Endothelial cell (in vitro differentiated cells): ENCODE data around the gene NLRP9. TPM values are rescaled to one million over a fixed set of nuclear protein-coding genes. Genes with fewer than 3 reads are reported as not detected.
"Not testable (repeated sequence)": the region's sequence is repeated elsewhere in the genome, so short reads cannot be mapped to it uniquely, and the experiment has no call there.

Experiments used
- DNase-seq: peaks from one replicate; pipeline ENCODE4 v3.0.0; 2021; ENCODE audit warnings: low spot score
- H3K27ac Mint-ChIP-seq: one replicate; pipeline ENCODE4 v1.8.0; 2021; ENCODE audit warnings: mixed read lengths, inconsistent platforms; ENCODE audit not compliant: unreplicated experiment
- H3K27me3 Mint-ChIP-seq: one replicate; pipeline ENCODE4 v1.8.0; 2021; ENCODE audit warnings: mild to moderate bottlenecking, moderate library complexity, mixed read lengths, inconsistent platforms; ENCODE audit not compliant: unreplicated experiment
- H3K36me3 Mint-ChIP-seq: one replicate; pipeline ENCODE4 v1.8.0; 2021; ENCODE audit warnings: mild to moderate bottlenecking, low read depth, mixed read lengths, inconsistent platforms; ENCODE audit not compliant: unreplicated experiment
- H3K4me1 Mint-ChIP-seq: one replicate; pipeline ENCODE4 v1.8.0; 2021; ENCODE audit warnings: mild to moderate bottlenecking, mixed read lengths, inconsistent platforms; ENCODE audit not compliant: unreplicated experiment
- H3K4me3 Mint-ChIP-seq: one replicate; pipeline ENCODE4 v1.8.0; 2021; ENCODE audit warnings: mild to moderate bottlenecking, mixed read lengths, inconsistent platforms; ENCODE audit not compliant: unreplicated experiment
- H3K9me3 Mint-ChIP-seq: one replicate; pipeline ENCODE4 v1.8.0; 2021; ENCODE audit warnings: mixed read lengths, inconsistent platforms; ENCODE audit not compliant: unreplicated experiment
- long read RNA-seq: library from polyadenylated mRNA; unstranded; transcript quantifications from one replicate; pipeline ENCODE4 v2.0.0, GENCODE V29; 2020; ENCODE audit not compliant: unreplicated experiment
- total RNA-seq: library from RNA; stranded (reverse); fragmentation: NEBNext Ultra II Directional; extraction: Animal tissue kit (Norgen Biotek cat#: 25700); gene quantifications from one replicate; pipeline ENCODE4 v1.2.1, GENCODE V29; 2021; ENCODE audit not compliant: unreplicated experiment
- TF ChIP-seq, protein P1 (sequence below): fragments of 200-600 bp; sonication (generic); IDR thresholded peaks from one replicate; pipeline ENCODE4 v1.5.0; 2021; ENCODE audit warnings: antibody characterized with exemption; ENCODE audit not compliant: unreplicated experiment

Gene NLRP9
- not detected for total RNA-seq
- long read RNA-seq: 0 reads

GRCh38 chr19:55738302-55738701 is at the start of gene NLRP9:
Gene NLRP9, minus strand, starts transcription at chr19:55738402. Its CDS starts 28 bp downstream, at chr19:55738374.
- H3K9me3 Mint-ChIP-seq: peaks cover 21% of the 10 kb centered on the region
- H3K27me3 Mint-ChIP-seq: no peaks in the 10 kb centered on the region
- no peak for DNase-seq
- H3K4me3 Mint-ChIP-seq: no peak within 1 kb of the TSS
- no peaks in the 10 kb centered on the region for H3K4me1 Mint-ChIP-seq
- peaks cover 11% of the 10 kb centered on the region for H3K36me3 Mint-ChIP-seq
- no peak within 1 kb of the TSS for H3K27ac Mint-ChIP-seq
- TF ChIP-seq, protein P1, sequence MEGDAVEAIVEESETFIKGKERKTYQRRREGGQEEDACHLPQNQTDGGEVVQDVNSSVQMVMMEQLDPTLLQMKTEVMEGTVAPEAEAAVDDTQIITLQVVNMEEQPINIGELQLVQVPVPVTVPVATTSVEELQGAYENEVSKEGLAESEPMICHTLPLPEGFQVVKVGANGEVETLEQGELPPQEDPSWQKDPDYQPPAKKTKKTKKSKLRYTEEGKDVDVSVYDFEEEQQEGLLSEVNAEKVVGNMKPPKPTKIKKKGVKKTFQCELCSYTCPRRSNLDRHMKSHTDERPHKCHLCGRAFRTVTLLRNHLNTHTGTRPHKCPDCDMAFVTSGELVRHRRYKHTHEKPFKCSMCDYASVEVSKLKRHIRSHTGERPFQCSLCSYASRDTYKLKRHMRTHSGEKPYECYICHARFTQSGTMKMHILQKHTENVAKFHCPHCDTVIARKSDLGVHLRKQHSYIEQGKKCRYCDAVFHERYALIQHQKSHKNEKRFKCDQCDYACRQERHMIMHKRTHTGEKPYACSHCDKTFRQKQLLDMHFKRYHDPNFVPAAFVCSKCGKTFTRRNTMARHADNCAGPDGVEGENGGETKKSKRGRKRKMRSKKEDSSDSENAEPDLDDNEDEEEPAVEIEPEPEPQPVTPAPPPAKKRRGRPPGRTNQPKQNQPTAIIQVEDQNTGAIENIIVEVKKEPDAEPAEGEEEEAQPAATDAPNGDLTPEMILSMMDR: no peak

- H3K9me3 Mint-ChIP-seq: peaks cover 42% of the 10 kb centered on the region
- H3K27ac Mint-ChIP-seq: no peak overlapping the region
- peaks cover 3% of the 10 kb centered on the region for H3K27me3 Mint-ChIP-seq
- no peaks in the 10 kb centered on the region for H3K4me1 Mint-ChIP-seq
- DNase-seq: no peak
- no peaks in the 10 kb centered on the region for H3K36me3 Mint-ChIP-seq
- TF ChIP-seq, protein P1: no peak
- no peak overlapping the region for H3K4me3 Mint-ChIP-seq
Observed at GRCh38 chr19:55781112-55781511, 42.9 kb upstream of the NLRP9 start.

GRCh38 chr19:55778331-55778730 is 40.1 kb upstream of the NLRP9 start:
- Mint-ChIP-seq H3K27me3 (peaks cover 5% of the 10 kb centered on the region), H3K4me1 (no peaks in the 10 kb centered on the region), H3K4me3 (peak overlapping the region; percentile 23), H3K36me3 (no peaks in the 10 kb centered on the region), H3K9me3 (peaks cover 40% of the 10 kb centered on the region), H3K27ac (no peak overlapping the region)
- TF ChIP-seq, protein P1: no peak
- no peak for DNase-seq

DNA sequence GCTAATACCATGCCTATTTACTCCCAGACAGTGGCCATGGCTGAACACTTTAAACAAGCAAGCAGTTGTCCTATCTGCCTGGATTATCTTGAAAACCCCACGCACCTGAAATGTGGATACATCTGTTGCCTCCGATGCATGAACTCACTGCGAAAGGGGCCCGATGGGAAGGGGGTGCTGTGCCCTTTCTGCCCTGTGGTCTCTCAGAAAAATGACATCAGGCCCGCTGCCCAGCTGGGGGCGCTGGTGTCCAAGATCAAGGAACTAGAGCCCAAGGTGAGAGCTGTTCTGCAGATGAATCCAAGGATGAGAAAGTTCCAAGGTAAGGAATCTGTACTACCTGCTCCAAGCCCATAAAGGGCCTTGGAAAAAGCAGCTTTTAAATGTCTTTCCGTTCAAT is 39.3 kb upstream of the NLRP9 start:
- Mint-ChIP-seq H3K36me3 (no peaks in the 10 kb centered on the region), H3K9me3 (peaks cover 34% of the 10 kb centered on the region), H3K27ac (no peak overlapping the region), H3K4me3 (no peak overlapping the region), H3K27me3 (peaks cover 4% of the 10 kb centered on the region), H3K4me1 (no peaks in the 10 kb centered on the region)
- TF ChIP-seq, protein P1: no peak
- no peak for DNase-seq

DNA sequence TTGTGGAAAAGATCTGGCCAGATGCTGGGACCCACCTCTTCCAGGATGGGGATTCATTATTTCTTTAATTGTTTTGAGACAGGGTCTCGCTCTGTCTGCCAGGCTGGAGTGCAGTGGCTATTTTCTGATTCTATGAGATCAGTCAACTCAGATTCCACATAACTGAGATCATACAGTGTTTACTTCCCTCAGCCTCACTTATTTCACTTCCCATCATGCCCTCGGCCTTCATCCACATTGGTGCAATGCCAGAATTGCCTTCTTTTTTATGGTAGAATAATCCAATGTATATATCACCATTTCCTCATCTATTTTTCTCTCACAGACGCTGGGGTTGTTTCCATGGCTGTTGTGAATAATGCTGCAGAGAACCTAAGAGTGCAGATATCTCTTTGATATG is 31.4 kb upstream of the NLRP9 start:
- not testable (repeated sequence) for H3K27ac Mint-ChIP-seq, H3K27me3 Mint-ChIP-seq, DNase-seq, H3K4me1 Mint-ChIP-seq, H3K4me3 Mint-ChIP-seq
- Mint-ChIP-seq H3K36me3 (peaks cover 15% of the 10 kb centered on the region), H3K9me3 (peaks cover 34% of the 10 kb centered on the region)

DNA sequence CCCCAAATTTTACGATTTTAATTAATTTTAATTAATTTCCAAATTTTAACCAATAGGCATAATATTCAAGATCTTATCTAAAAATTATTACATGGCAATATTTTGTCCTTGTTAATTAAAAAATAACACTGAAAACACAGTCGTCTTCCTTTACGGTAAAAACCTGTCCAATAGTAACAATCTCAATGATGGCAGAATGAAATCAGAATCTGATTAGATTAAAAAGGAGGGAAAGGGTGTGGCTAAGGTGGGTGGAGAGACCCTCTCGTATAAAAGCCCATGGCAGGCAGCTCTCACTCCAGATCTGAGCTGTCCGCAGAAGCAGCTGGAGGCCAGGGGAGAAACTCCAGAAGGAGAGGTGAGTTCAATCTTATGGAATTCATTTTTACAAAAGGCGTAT is 30.6 kb upstream of the NLRP9 start, which contains the start of gene RFPL4AL1:
RFPL4AL1 (plus strand) TSS at position 301 of the 400 bp plus-strand sequence. CDS start 2,687 bp downstream, outside the sequence.
- H3K4me3 Mint-ChIP-seq, H3K27me3 Mint-ChIP-seq, H3K27ac Mint-ChIP-seq, DNase-seq, H3K4me1 Mint-ChIP-seq: not testable (repeated sequence)
- peaks cover 32% of the 10 kb centered on the region for H3K9me3 Mint-ChIP-seq
- peaks cover 15% of the 10 kb centered on the region for H3K36me3 Mint-ChIP-seq
